LNCaP clone FGC (cell line): ENCODE data around the gene PAPLN.

ENCODE experiments used
- DNase-seq: peaks from one replicate; pipeline ENCODE4 v3.0.0-alpha.2; 2011; ENCODE audit warnings: low read depth
- H3K4me3 ChIP-seq: 2 replicates; pipeline ENCODE4 v1.5.1; 2011; ENCODE audit warnings: mild to moderate bottlenecking, low read depth, low read length, control low read depth
- TF ChIP-seq, protein P1 (sequence below): IDR thresholded peaks from 2 replicates; pipeline ENCODE4 v1.5.1; 2012; ENCODE audit warnings: mild to moderate bottlenecking; ENCODE audit not compliant: control insufficient read depth, insufficient read depth; ENCODE audit errors: extremely low read depth

Gene PAPLN

DNA sequence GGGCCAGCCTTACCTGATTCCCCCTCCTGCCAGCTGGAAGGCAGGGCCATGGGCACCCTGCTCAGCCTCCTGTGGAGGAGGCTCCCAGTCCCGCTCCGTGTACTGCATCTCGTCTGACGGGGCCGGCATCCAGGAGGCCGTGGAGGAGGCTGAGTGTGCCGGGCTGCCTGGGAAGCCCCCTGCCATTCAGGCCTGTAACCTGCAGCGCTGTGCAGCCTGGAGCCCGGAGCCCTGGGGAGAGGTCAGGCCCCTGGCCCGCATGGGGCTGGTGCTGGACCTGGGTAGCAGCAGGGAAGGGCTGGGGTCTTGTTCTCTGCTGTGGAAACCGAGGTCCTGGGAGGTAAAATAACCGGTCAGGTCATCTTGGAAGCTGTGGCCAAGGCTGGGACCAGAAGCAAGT, 16.4 kb downstream of the PAPLN start:
- TF ChIP-seq, protein P1, sequence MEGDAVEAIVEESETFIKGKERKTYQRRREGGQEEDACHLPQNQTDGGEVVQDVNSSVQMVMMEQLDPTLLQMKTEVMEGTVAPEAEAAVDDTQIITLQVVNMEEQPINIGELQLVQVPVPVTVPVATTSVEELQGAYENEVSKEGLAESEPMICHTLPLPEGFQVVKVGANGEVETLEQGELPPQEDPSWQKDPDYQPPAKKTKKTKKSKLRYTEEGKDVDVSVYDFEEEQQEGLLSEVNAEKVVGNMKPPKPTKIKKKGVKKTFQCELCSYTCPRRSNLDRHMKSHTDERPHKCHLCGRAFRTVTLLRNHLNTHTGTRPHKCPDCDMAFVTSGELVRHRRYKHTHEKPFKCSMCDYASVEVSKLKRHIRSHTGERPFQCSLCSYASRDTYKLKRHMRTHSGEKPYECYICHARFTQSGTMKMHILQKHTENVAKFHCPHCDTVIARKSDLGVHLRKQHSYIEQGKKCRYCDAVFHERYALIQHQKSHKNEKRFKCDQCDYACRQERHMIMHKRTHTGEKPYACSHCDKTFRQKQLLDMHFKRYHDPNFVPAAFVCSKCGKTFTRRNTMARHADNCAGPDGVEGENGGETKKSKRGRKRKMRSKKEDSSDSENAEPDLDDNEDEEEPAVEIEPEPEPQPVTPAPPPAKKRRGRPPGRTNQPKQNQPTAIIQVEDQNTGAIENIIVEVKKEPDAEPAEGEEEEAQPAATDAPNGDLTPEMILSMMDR, result no peak
- H3K4me3 ChIP-seq, result no peak overlapping the region
- DNase-seq, result no peak

DNA sequence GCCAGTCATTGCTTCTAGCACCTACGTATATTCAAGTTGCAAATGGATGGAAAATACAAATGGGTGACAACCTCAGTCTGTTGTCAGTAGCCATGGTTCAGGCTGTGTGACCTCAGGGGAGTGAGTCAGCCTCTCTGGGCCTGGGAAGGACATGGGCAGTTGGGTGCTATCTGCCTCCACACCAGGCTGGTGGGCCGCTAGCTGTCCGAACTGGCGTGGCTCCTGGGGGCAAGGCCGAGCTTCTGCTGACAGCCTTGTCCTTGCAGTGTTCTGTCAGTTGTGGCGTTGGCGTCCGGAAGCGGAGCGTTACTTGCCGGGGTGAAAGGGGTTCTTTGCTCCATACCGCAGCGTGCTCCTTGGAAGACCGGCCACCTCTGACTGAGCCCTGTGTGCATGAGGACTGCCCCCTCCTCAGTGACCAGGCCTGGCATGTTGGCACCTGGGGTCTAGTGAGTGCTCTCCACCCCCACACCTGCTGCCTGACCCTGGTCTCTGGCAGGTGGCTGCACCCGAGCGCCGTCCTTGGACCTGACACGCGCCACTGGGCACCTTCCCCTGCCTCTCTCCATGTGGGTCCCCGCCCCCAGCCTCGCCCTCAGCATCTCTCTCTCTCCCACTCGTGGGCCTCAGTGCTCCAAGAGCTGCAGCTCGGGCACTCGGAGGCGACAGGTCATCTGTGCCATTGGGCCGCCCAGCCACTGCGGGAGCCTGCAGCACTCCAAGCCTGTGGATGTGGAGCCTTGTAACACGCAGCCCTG, 17.1 kb downstream of the PAPLN start:
- no peak for DNase-seq
- TF ChIP-seq, protein P1, result no peak
- H3K4me3 ChIP-seq, result no peak overlapping the region

DNA sequence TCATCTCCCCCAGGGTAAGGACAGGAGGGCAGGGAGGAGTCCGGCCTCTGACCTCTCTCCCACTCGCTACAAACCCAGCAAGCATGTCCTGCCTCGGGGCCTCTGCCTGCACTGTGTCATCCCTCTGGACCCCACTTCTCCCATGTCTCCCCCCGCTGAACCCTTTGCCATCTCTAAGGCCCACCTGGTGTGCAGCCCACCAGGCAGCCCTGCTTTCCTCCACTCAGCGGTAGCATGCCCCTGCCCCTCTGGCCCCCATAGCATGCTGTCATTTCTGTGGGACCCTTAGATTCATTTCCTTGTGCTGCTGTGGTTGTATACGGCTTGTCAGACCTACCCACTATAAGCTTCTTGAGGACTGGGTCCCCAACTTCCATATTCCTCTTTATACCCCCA, 17.7 kb downstream of the PAPLN start:
- H3K4me3 ChIP-seq, result no peak overlapping the region
- DNase-seq, result no peak
- TF ChIP-seq, protein P1, result no peak

DNA sequence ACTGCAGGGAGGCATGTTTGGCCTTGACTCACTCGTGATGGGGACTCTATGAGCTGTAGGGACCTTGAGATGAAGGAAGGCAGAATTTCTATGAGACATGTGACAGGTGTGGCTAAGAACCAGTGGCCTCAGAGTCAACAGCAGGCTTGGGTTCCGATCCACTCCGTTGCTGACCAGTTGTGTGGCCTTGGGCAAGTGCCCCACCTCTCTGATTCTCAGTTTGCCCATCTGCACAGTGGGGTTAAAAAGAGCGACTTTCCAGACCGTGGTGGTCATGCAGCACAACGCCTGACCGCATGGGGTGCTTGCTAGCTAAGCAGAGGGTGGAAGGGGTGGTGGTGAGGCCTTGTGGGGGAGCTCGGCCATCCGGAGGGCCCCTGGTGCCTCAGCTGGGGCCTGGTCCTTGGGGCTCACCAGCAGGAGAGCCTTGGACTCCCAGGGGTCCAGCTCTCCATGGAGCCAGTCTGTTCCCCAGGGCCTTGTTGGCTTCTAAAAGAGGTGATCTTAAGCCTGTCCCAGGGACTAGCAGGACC, 18.5 kb downstream of the PAPLN start:
- TF ChIP-seq, protein P1, result no peak
- no peak overlapping the region for H3K4me3 ChIP-seq
- DNase-seq, result no peak

DNA sequence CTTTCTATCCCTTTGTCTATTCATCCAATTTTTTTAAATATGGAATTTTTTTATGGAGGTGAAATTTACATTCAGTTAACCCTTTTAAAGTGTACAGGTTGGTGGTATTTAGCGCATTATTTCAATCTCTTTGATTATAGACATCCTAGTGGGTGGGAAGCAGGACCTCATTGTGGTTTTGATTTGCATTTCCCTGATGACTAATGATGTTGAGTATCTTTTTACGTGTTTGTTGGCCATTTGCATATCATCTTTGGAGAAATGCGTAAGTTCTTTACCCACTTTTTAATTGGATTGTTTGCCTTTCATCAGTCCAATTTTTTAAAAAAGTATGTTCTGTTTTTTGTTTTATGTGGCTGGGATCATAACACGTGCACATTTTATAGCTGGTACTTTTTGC, 20.8 kb downstream of the PAPLN start:
- TF ChIP-seq, protein P1, result no peak
- H3K4me3 ChIP-seq, result no peak overlapping the region
- DNase-seq, result no peak

DNA sequence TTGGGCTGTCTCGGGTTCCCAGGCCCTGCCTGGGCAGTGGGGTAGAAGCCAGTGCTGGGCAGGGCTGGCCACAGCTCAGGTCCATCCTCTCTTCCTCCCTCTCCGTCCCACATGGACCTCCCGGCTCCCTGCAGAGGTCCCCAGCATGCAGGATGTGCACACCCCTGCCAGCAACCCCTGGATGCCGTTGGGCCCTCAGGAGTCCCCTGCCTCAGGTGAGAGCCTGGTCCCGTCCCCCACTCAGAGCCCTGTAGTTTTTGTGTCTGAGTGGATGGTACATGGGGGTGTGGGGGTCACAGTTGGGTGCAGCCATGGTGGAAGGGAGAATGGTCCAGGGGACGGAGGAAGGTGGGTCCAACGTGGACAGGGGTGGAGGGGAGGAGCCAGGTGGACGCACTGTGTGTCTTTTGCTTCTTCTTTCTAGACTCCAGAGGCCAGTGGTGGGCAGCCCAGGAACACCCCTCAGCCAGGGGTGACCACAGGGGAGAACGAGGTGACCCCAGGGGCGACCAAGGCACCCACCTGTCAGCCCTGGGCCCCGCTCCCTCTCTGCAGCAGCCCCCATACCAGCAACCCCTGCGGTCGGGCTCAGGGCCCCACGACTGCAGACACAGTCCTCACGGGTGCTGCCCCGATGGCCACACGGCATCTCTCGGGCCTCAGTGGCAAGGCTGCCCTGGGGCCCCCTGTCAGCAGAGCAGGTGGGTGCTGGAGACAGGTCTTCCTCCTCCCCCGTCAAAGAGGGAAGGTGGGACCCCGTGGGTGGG, 21.7 kb downstream of the PAPLN start:
- H3K4me3 ChIP-seq, result no peak overlapping the region
- no peak for DNase-seq
- TF ChIP-seq, protein P1, result no peak

DNA sequence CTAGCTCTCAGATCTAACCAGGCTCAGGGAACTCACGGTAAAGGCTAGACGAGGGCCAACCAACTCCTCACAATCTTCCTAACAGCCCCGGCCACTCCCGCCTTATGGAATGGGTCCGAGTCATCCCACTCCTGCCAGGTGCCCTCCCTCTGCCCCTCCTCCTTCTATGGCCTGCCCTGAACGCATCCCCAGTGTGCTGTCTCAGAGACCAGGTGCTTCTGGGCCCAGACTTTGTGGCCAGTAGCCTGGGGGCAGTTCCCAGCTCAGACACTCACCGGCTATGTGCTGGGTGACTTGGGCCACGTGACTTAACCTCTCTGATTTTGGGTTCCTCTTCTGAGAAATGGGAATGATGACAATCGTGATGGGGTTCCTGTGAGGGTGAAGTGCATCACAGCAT, 22.5 kb downstream of the PAPLN start:
- no peak overlapping the region for H3K4me3 ChIP-seq
- TF ChIP-seq, protein P1, result no peak
- no peak for DNase-seq
